DND-41 (cell line): ENCODE data around the gene TNFAIP8.

Experiments
- CTCF ChIP-seq: IDR thresholded peaks from 2 replicates; pipeline ENCODE4 v1.5.1; 2012; ENCODE audit warnings: borderline replicate concordance, low read length, moderate library complexity, mild to moderate bottlenecking; ENCODE audit not compliant: poor library complexity, severe bottlenecking; ENCODE audit errors: extremely low read depth
- EZH2 ChIP-seq: IDR thresholded peaks from 3 replicates; pipeline ENCODE4 v1.6.1; 2012; ENCODE audit warnings: borderline replicate concordance, low read depth, mild to moderate bottlenecking, moderate library complexity, low read length, inconsistent platforms; ENCODE audit not compliant: severe bottlenecking

- no peak for TF ChIP-seq CTCF
- no peak for TF ChIP-seq EZH2
Observed at GRCh38 chr5:119395080-119395836, 39.4 kb downstream of the TNFAIP8 start.
